Spinal cord (tissue), 10 donors: ENCODE measurements around the gene PAQR9. TPM values are rescaled to one million over a fixed set of nuclear protein-coding genes. Genes with fewer than 3 reads are reported as not detected.
A peak's percentile ranks its signal among the peaks of the same experiment; 100 is the strongest.

Source experiments
- DNase-seq, 6 donors: peaks; one replicate each; pipeline versions ENCODE4 v3.0.0 to v3.0.0-alpha.2; 2013 to 2015; ENCODE audit warnings: low spot score in 6 of 6, low read depth in 4 of 6
- H3K27ac ChIP-seq: one replicate; pipeline ENCODE4 v1.5.1; 2013; ENCODE audit warnings: low read depth, low read length, control low read depth
- H3K27me3 ChIP-seq: one replicate; pipeline ENCODE4 v1.6.1; 2013; ENCODE audit warnings: low read length; ENCODE audit not compliant: control insufficient read depth, insufficient read depth
- H3K36me3 ChIP-seq: one replicate; pipeline ENCODE4 v1.6.1; 2013; ENCODE audit warnings: low read length; ENCODE audit not compliant: control insufficient read depth, insufficient read depth
- H3K4me1 ChIP-seq: one replicate; pipeline ENCODE4 v1.6.1; 2013; ENCODE audit warnings: low read length; ENCODE audit not compliant: control insufficient read depth, insufficient read depth
- H3K4me3 ChIP-seq: one replicate; pipeline ENCODE4 v1.5.1; 2013; ENCODE audit warnings: low read depth, low read length, control low read depth
- H3K9me3 ChIP-seq: one replicate; pipeline ENCODE4 v1.6.1; 2013; ENCODE audit warnings: low read length; ENCODE audit not compliant: control insufficient read depth, insufficient read depth
- WGBS: methylation state at CpG from one replicate; pipeline ENCODE4 v1.1.5; 2013; ENCODE audit warnings: missing lambda C conversion rate; ENCODE audit not compliant: insufficient coverage; 5-methylcytosine and 5-hydroxymethylcytosine counted together
- polyA plus RNA-seq, 2 donors: library from polyadenylated mRNA; unstranded; fragments of 120-200 nt; gene quantifications; one replicate each; pipeline ENCODE4 v1.2.1, GENCODE V29; 2013; ENCODE audit not compliant: insufficient read length in 2 of 2
- total RNA-seq, 2 donors: library from RNA; depleted of rRNA in 1 of 2; stranded (reverse); fragments of 120-200 nt in 1 of 2; fragments of >200 nt in 1 of 2; gene quantifications; one replicate each; pipeline versions ENCODE4 v1.2.3 to v1.2.4, GENCODE V29; 2013 to 2014
- donor health status: healthy.

The PAQR9 gene
- total and polyA plus RNA-seq, 4 donors = 0.66 to 5.6 (median 3.3) TPM

DNA sequence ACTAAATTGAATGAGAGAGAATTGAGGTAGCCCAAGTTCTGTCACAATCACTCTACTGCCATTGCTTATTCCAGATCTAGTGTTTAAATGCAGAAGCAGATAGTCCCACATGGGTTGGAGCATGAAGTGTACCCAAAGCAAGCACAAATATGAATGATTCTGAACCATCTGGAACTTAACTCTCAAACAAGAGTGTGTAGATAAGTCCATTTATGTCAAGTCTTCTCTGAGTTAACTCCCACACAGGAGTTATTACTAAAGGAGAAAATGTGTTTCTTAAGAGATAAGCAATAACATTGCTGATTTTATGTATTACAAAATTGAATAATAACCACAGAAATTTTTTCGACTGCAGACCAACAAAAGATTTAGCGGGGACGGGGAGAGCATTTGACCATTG is 33.6 kb downstream of the PAQR9 start:
- Histone ChIP-seq H3K27ac (no peak overlapping the region), H3K9me3 (no peaks in the 10 kb centered on the region), H3K36me3 (no peaks in the 10 kb centered on the region), H3K27me3 (no peaks in the 10 kb centered on the region), H3K4me3 (no peak overlapping the region), H3K4me1 (no peaks in the 10 kb centered on the region)
- DNase-seq = no peak
- no CpG with 5 or more reads among the region's 3 CpGs for WGBS

GRCh38 chr3:142929109-142929508 is 34.4 kb downstream of the PAQR9 start:
- Histone ChIP-seq H3K36me3 (no peaks in the 10 kb centered on the region), H3K27me3 (no peaks in the 10 kb centered on the region), H3K4me3 (no peak overlapping the region), H3K9me3 (no peaks in the 10 kb centered on the region), H3K27ac (no peak overlapping the region), H3K4me1 (no peaks in the 10 kb centered on the region)
- DNase-seq = no peak
- WGBS = no CpG with 5 or more reads among the region's 3 CpGs

- DNase-seq = no peak
- Histone ChIP-seq H3K36me3 (no peaks in the 10 kb centered on the region), H3K9me3 (peaks cover 2% of the 10 kb centered on the region), H3K4me1 (no peaks in the 10 kb centered on the region), H3K27ac (no peak overlapping the region), H3K27me3 (no peaks in the 10 kb centered on the region), H3K4me3 (no peak overlapping the region)
- 100% methylated on average over 2 of the region's 3 CpGs for WGBS
Observed at GRCh38 chr3:142926368-142926944, 37.0 kb downstream of the PAQR9 start.

DNA sequence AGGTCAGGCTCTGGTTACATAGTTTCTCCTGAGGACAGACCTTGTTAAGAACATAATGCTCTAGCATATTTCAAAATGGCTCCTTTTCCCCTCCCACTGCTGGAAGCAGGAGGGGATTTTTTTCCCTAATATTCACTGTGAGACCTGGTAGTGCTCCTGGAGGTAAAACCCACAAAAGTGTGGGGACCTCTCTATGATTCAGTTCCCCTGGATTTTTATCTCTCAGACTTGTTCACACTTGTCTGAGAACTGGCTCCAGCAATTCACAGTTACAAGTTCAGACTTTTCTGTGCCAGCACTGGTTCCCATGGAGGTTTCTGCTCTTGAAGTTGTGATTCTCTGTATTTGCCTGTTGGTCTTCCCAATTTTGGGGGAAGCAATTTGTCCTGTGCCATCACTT is 38.3 kb downstream of the PAQR9 start:
- Histone ChIP-seq H3K9me3 (peaks cover 2% of the 10 kb centered on the region), H3K27me3 (no peaks in the 10 kb centered on the region), H3K4me3 (no peak overlapping the region), H3K36me3 (no peaks in the 10 kb centered on the region), H3K27ac (no peak overlapping the region), H3K4me1 (no peaks in the 10 kb centered on the region)
- peak in 1 of 6 donors; percentile 8 for DNase-seq

- no peaks in the 10 kb centered on the region for H3K4me1 ChIP-seq
- no peaks in the 10 kb centered on the region for H3K36me3 ChIP-seq
- DNase-seq = no peak
- H3K4me3 ChIP-seq = no peak overlapping the region
- H3K9me3 ChIP-seq = peaks cover 2% of the 10 kb centered on the region
- H3K27me3 ChIP-seq = no peaks in the 10 kb centered on the region
- no peak overlapping the region for H3K27ac ChIP-seq
Observed at GRCh38 chr3:142923694-142924093, 39.8 kb downstream of the PAQR9 start.

DNA sequence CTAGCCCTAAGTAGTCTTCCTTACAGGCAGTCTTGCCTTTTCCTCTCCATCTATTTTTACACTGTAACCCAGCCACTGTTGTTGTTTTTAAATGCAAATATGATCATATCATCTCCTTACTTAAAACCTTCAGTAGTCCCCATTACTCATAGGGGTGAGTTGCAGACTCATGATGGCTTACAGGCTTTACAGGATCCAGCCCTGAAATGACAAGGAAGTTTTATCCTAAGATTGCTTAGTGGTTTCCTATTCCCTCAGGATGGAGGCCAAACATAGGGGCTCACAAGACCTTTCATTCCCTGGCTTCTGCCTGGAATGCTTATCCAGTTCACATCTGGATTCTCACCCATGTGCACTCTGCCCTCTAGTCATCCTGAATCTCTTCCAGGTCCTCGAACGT is 46.9 kb downstream of the PAQR9 start:
- 85% methylated on average over 2 of the region's 2 CpGs for WGBS
- Histone ChIP-seq H3K36me3 (no peaks in the 10 kb centered on the region), H3K4me3 (no peak overlapping the region), H3K27me3 (no peaks in the 10 kb centered on the region), H3K27ac (no peak overlapping the region), H3K4me1 (no peaks in the 10 kb centered on the region), H3K9me3 (peaks cover 1% of the 10 kb centered on the region)
- DNase-seq = no peak

GRCh38 chr3:142915636-142916035 is 47.8 kb downstream of the PAQR9 start:
- WGBS = 100% methylated on average over 2 of the region's 3 CpGs
- H3K4me3 ChIP-seq = no peak overlapping the region
- H3K4me1 ChIP-seq = no peaks in the 10 kb centered on the region
- no peaks in the 10 kb centered on the region for H3K27me3 ChIP-seq
- H3K36me3 ChIP-seq = no peaks in the 10 kb centered on the region
- no peak for DNase-seq
- no peaks in the 10 kb centered on the region for H3K9me3 ChIP-seq
- H3K27ac ChIP-seq = no peak overlapping the region

GRCh38 chr3:142914286-142914811 is 49.1 kb downstream of the PAQR9 start:
- Histone ChIP-seq H3K36me3 (no peaks in the 10 kb centered on the region), H3K9me3 (no peaks in the 10 kb centered on the region), H3K4me1 (no peaks in the 10 kb centered on the region), H3K27ac (no peak overlapping the region), H3K4me3 (no peak overlapping the region), H3K27me3 (no peaks in the 10 kb centered on the region)
- WGBS = 61% methylated on average over 2 of the region's 3 CpGs
- no peak for DNase-seq

DNA sequence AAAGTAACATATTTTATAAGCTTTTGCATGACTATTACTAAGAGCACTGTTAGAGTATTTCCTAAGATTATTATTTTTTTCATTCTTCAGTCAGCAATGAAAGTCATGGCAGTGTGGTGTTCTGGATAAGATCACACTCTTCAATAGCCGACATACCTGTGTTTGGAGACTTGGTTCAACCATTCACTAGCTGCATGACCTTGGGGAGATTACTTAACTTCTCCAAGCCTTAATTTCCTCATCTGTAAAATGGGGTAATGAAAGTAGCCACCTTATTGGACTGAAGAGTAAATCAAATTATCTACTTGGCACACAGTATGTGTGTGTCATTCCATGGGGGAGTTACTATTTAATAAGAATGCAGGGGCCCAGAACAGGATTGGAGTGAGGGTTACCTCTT is 50.0 kb downstream of the PAQR9 start:
- no peaks in the 10 kb centered on the region for H3K9me3 ChIP-seq
- no peak overlapping the region for H3K27ac ChIP-seq
- DNase-seq = no peak
- WGBS = no CpG with 5 or more reads among the region's 1 CpG
- H3K27me3 ChIP-seq = no peaks in the 10 kb centered on the region
- no peaks in the 10 kb centered on the region for H3K36me3 ChIP-seq
- H3K4me3 ChIP-seq = no peak overlapping the region
- no peaks in the 10 kb centered on the region for H3K4me1 ChIP-seq

DNA sequence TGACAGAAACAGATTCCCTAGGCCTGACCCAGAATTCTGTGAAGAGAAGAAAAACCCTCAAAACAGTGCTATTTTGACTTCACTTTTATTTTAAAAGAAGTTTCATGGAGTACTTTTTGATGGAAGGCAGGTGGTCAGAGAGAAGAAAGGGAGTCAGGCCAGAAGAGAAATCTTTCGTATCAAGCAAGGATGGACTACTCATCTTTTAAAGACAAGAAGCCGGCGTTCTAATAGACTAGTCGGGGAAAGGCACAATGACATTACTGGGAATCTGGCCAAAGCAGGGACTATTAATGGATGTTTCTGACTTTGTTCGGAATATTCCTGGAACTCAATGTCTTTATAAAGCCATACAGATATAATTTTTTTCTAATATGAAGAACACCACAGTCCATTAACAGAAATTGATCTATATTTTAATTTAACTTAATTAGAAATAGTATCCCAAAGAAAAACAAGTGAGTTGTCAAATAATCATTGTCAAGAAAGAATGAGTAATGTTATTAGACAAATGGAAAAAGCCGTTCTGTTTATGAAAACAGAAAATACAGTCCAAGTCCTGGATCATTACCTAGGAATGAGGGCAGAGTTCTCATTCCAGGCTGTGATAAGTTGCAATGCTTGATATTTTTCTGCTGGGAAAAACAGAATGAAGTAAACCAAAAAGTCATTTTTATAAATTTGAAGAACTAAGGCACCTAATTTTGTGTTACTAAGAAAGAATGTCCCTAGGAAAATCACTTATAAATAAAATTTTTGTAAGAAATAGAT is 50.9 kb downstream of the PAQR9 start:
- Histone ChIP-seq H3K4me1 (no peaks in the 10 kb centered on the region), H3K27ac (no peak overlapping the region), H3K9me3 (no peaks in the 10 kb centered on the region), H3K36me3 (no peaks in the 10 kb centered on the region), H3K27me3 (no peaks in the 10 kb centered on the region), H3K4me3 (no peak overlapping the region)
- DNase-seq = peak in 2 of 6 donors; percentile 6 to 27
- WGBS = 60% methylated on average over 1 of the region's 6 CpGs
